IMR-90 (cell line): ENCODE data around the gene ZDHHC17. TPM values are rescaled to one million over a fixed set of nuclear protein-coding genes. Genes with fewer than 3 reads are reported as not detected.

Experiments
- ATAC-seq: fragments of 200-7000 bp; cut with Tn5 transposase; 2 replicates; pipeline ENCODE4 v1.9.1; 2020; ENCODE audit warnings: low read depth, mild to moderate bottlenecking, moderate library complexity
- BruUV-seq: library from RNA; stranded (reverse); fragments of 400-500 nt; replicated peaks from 2 replicates; lab custom pipeline; 2021; lab: Mats Ljungman, UMichigan
- CTCF ChIA-PET: fragments of 300-600 bp; formaldehyde crosslinking; extraction: SDS; loops from one replicate; lab custom pipeline; 2021; ENCODE audit warnings: antibody characterized with exemption; lab: Yijun Ruan, JAX
- POLR2A ChIA-PET: fragments of 300-600 bp; sonication (Branson Sonifier 250); formaldehyde crosslinking; loops from one replicate; lab custom pipeline; 2022; ENCODE audit warnings: antibody characterized with exemption; ENCODE audit not compliant: unreplicated experiment; lab: Charles Lee
- DNase-seq: peaks from one replicate; pipeline ENCODE4 v3.0.0; 2013
- H2AFZ ChIP-seq: replicated peaks from 2 replicates; pipeline ENCODE3; 2013; ENCODE audit warnings: low read length, mild to moderate bottlenecking; ENCODE audit not compliant: poor library complexity
- H2AK5ac ChIP-seq: 2 replicates; pipeline ENCODE4 v1.6.1; 2013; ENCODE audit warnings: low read depth, low read length, inconsistent platforms
- H2AK9ac ChIP-seq: replicated peaks from 2 replicates; pipeline ENCODE3; 2013; ENCODE audit warnings: mild to moderate bottlenecking, low read depth, low read length, moderate library complexity; ENCODE audit not compliant: poor library complexity
- H2BK120ac ChIP-seq: 2 replicates; pipeline ENCODE4 v1.6.1; 2013; ENCODE audit warnings: low read depth, low read length, inconsistent platforms
- H2BK15ac ChIP-seq: 3 replicates; pipeline ENCODE4 v1.6.1; 2013; ENCODE audit warnings: low read depth, low read length, inconsistent platforms
- H2BK20ac ChIP-seq: 2 replicates; pipeline ENCODE4 v1.6.1; 2013; ENCODE audit warnings: low read depth, mild to moderate bottlenecking, inconsistent platforms, low read length, moderate library complexity
- H2BK5ac ChIP-seq: 2 replicates; pipeline ENCODE4 v1.6.1; 2013; ENCODE audit warnings: mild to moderate bottlenecking, low read depth, low read length, inconsistent platforms; ENCODE audit not compliant: poor library complexity, severe bottlenecking
- H3K14ac ChIP-seq: replicated peaks from 2 replicates; pipeline ENCODE4 v1.6.1; 2013; ENCODE audit warnings: low read depth, low read length, inconsistent platforms
- H3K18ac ChIP-seq: 2 replicates; pipeline ENCODE4 v1.6.1; 2013; ENCODE audit warnings: low read depth, low read length, control low read depth
- H3K23ac ChIP-seq: 2 replicates; pipeline ENCODE4 v1.6.1; 2013; ENCODE audit warnings: low read depth, low read length, inconsistent platforms
- H3K27ac ChIP-seq: 2 replicates; pipeline ENCODE4 v1.5.1; 2013; ENCODE audit warnings: mild to moderate bottlenecking, control low read depth, low read length; ENCODE audit not compliant: insufficient read depth
- H3K27me3 ChIP-seq: 2 replicates; pipeline ENCODE4 v1.6.1; 2013; ENCODE audit warnings: low read length; ENCODE audit not compliant: control insufficient read depth, insufficient read depth
- H3K36me3 ChIP-seq: 2 replicates; pipeline ENCODE4 v1.6.1; 2013; ENCODE audit warnings: low read length, mixed read lengths; ENCODE audit not compliant: control insufficient read depth, insufficient read depth
- H3K4ac ChIP-seq: 2 replicates; pipeline ENCODE4 v1.6.1; 2013; ENCODE audit warnings: low read depth, low read length, inconsistent platforms
- H3K4me1 ChIP-seq: 2 replicates; pipeline ENCODE4 v1.6.1; 2013; ENCODE audit warnings: low read length, mixed read lengths; ENCODE audit not compliant: control insufficient read depth, insufficient read depth
- H3K4me2 ChIP-seq: 2 replicates; pipeline ENCODE4 v1.6.1; 2013; ENCODE audit warnings: low read depth, mild to moderate bottlenecking, control low read depth, low read length, moderate library complexity
- H3K4me3 ChIP-seq: 2 replicates; pipeline ENCODE4 v1.5.1; 2013; ENCODE audit warnings: low read depth, mild to moderate bottlenecking, control low read depth, low read length, moderate library complexity; ENCODE audit not compliant: insufficient read depth
- H3K56ac ChIP-seq: 2 replicates; pipeline ENCODE4 v1.6.1; 2013; ENCODE audit warnings: low read length, inconsistent platforms; ENCODE audit not compliant: insufficient read depth; ENCODE audit errors: extremely low read depth
- H3K79me1 ChIP-seq, 2 experiments: 2 replicates each; pipeline ENCODE4 v1.6.1; 2013; ENCODE audit warnings: low read length in 2 of 2, inconsistent platforms in 1 of 2, low read depth in 1 of 2
- H3K9ac ChIP-seq: 2 replicates; pipeline ENCODE4 v1.6.1; 2013; ENCODE audit warnings: low read depth, low read length, control low read depth
- H3K9me1 ChIP-seq: 2 replicates; pipeline ENCODE4 v1.6.1; 2013; ENCODE audit warnings: low read length, inconsistent platforms; ENCODE audit not compliant: insufficient read depth
- H3K9me3 ChIP-seq: 2 replicates; pipeline ENCODE4 v1.6.1; 2013; ENCODE audit warnings: low read length; ENCODE audit not compliant: control insufficient read depth, insufficient read depth
- H4K20me1 ChIP-seq: 2 replicates; pipeline ENCODE4 v1.6.1; 2013; ENCODE audit warnings: low read length, inconsistent platforms; ENCODE audit not compliant: insufficient read depth
- H4K5ac ChIP-seq: 2 replicates; pipeline ENCODE4 v1.6.1; 2013; ENCODE audit warnings: mild to moderate bottlenecking, low read depth, low read length, control low read depth
- H4K8ac ChIP-seq, 2 experiments: 2 replicates each; pipeline ENCODE4 v1.6.1; 2013; ENCODE audit warnings: low read depth in 2 of 2, low read length in 2 of 2, control low read depth in 1 of 2, inconsistent platforms in 1 of 2
- H4K91ac ChIP-seq: 2 replicates; pipeline ENCODE4 v1.6.1; 2013; ENCODE audit warnings: low read depth, low read length, inconsistent platforms; ENCODE audit not compliant: insufficient read depth
- BHLHE40 ChIP-seq: fragments of 150-350 bp; IDR thresholded peaks from 2 replicates; pipeline ENCODE4 v1.6.1; 2016; ENCODE audit warnings: mild to moderate bottlenecking, low read depth, low read length
- CEBPB ChIP-seq: IDR thresholded peaks from 2 replicates; pipeline ENCODE4 v1.6.1; 2012; ENCODE audit warnings: low read depth, low read length, improper control_type of control experiment
- CHD1 ChIP-seq: IDR thresholded peaks from 2 replicates; pipeline ENCODE4 v1.6.1; 2012; ENCODE audit warnings: low read depth, low read length, improper control_type of control experiment
- FOS ChIP-seq: fragments of 150-350 bp; IDR thresholded peaks from 2 replicates; pipeline ENCODE4 v1.6.1; 2016; ENCODE audit warnings: low read depth, low read length
- MAFK ChIP-seq: IDR thresholded peaks from 2 replicates; pipeline ENCODE4 v1.6.1; 2012; ENCODE audit warnings: low read depth, low read length, improper control_type of control experiment
- MAZ ChIP-seq: IDR thresholded peaks from 2 replicates; pipeline ENCODE4 v1.6.1; 2012; ENCODE audit warnings: low read depth, mild to moderate bottlenecking, low read length, improper control_type of control experiment, moderate library complexity, borderline replicate concordance
- MXI1 ChIP-seq: IDR thresholded peaks from 2 replicates; pipeline ENCODE4 v1.6.1; 2012; ENCODE audit warnings: low read depth, mild to moderate bottlenecking, low read length, moderate library complexity, borderline replicate concordance
- NFE2L2 ChIP-seq: fragments of 150-350 bp; IDR thresholded peaks from 2 replicates; pipeline ENCODE4 v1.6.1; 2016; ENCODE audit warnings: low read depth, mild to moderate bottlenecking, low read length
- POLR2A ChIP-seq: IDR thresholded peaks from 2 replicates; pipeline ENCODE4 v1.6.1; 2012; ENCODE audit warnings: mild to moderate bottlenecking, low read depth, low read length
- RAD21 ChIP-seq: IDR thresholded peaks from 2 replicates; pipeline ENCODE4 v1.6.1; 2012; ENCODE audit warnings: low read length, improper control_type of control experiment
- RCOR1 ChIP-seq: IDR thresholded peaks from 2 replicates; pipeline ENCODE4 v1.6.1; 2012; ENCODE audit warnings: mild to moderate bottlenecking, low read length, improper control_type of control experiment; ENCODE audit not compliant: insufficient replicate concordance
- RFX5 ChIP-seq: IDR thresholded peaks from 2 replicates; pipeline ENCODE4 v1.8.0; 2012; ENCODE audit warnings: low read depth, mild to moderate bottlenecking, low read length, moderate library complexity
- SMC3 ChIP-seq: fragments of 150-350 bp; IDR thresholded peaks from 2 replicates; pipeline ENCODE4 v1.6.1; 2016; ENCODE audit warnings: low read depth, mild to moderate bottlenecking, antibody characterized with exemption, low read length, moderate library complexity
- WGBS, 2 experiments: methylation state at CpG; one replicate each; pipeline versions ENCODE4 v1.1.5 to v1.1.7; 2013; ENCODE audit warnings: missing lambda C conversion rate in 2 of 2; ENCODE audit not compliant: insufficient read length in 1 of 2; ENCODE audit errors: extremely low coverage in 2 of 2; 5-methylcytosine and 5-hydroxymethylcytosine counted together
- dilution Hi-C: fragments of 300-500 bp; cut with HindIII; formaldehyde crosslinking; loops from one replicate; pipeline ENCODE4 v1.14.3; 2018; ENCODE audit warnings: low sequenced_read_pairs; ENCODE audit not compliant: unreplicated experiment
- in situ Hi-C: fragments of 300-500 bp; cut with MboI; formaldehyde crosslinking; loops from 3 replicates; pipeline ENCODE4 v1.14.3; 2019; ENCODE audit warnings: low sequenced_read_pairs, inconsistent platforms, mixed read lengths
- intact Hi-C: fragments of 100-400 bp; cut with micrococcal nuclease; formaldehyde crosslinking; loops from 2 replicates; pipeline ENCODE4 v1.10.0; 2022
- polyA plus RNA-seq, 3 experiments: library from polyadenylated mRNA; depleted of rRNA; stranded (reverse); fragments of >200 nt; gene quantifications; 2 replicates each; pipeline ENCODE4 v1.2.3, GENCODE V29; 2012; ENCODE audit warnings: low replicate concordance in 1 of 3
- total RNA-seq: library from RNA; depleted of rRNA; stranded (reverse); fragments of >200 nt; gene quantifications from 2 replicates; pipeline ENCODE4 v1.2.3, GENCODE V29; 2012
- TF ChIP-seq, protein P1 (sequence below): fragments of 150-350 bp; IDR thresholded peaks from 2 replicates; pipeline ENCODE4 v1.6.1; 2016; ENCODE audit warnings: low read depth, mild to moderate bottlenecking, low read length, moderate library complexity, borderline replicate concordance
- TF ChIP-seq, protein P2 (sequence below): fragments of 150-350 bp; IDR thresholded peaks from 2 replicates; pipeline ENCODE4 v1.6.1; 2017; ENCODE audit warnings: mild to moderate bottlenecking, antibody characterized with exemption, low read length, low read depth
- TF ChIP-seq, protein P3 (sequence below): conservative IDR thresholded peaks from 2 replicates; pipeline ENCODE4 v1.5.1; 2012; ENCODE audit warnings: mild to moderate bottlenecking, low read depth, low read length, improper control_type of control experiment

ZDHHC17 gene
- total and polyA plus RNA-seq, 2 of the 4 experiments (the other 2 are of a cell fraction): 23.3 to 125 TPM

DNA sequence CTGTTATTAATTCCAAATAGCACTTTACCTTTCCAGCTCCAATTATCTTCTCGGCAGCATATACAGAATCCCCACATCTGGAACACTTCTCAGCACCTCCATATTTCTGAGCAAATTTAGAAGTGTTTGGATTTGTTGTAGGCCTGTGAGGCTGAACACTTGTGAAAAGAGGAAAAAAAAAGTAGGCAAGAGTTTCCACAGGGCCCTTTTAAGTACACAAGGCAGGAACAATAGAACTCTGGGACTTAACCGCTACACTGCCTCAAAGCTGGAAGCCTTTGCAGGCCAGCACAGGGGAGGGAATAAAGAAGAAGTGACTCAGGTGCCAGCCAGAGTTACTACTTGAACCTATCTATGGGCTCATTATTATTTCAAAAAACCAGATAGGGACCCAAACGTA lies 96.3 kb downstream of the ZDHHC17 start:
- no peak overlapping the region for H4K91ac ChIP-seq
- no peak for ATAC-seq
- H3K4ac ChIP-seq: no peak overlapping the region

More for the DNA sequence above, 96.3 kb downstream of the ZDHHC17 start:
- BruUV-seq: no TSS peak
- Histone ChIP-seq H3K18ac (no peak overlapping the region), H2BK15ac (no peak overlapping the region), H3K4me1 (peaks cover 3% of the 10 kb centered on the region), H4K8ac (no peak overlapping the region), H3K27ac (no peak overlapping the region), H2AK5ac (no peak overlapping the region), H2BK5ac (no peak overlapping the region), H3K23ac (no peak overlapping the region), H3K27me3 (no peaks in the 10 kb centered on the region), H3K9me3 (peaks cover 5% of the 10 kb centered on the region), H3K79me1 (peaks cover 8 to 24% of the 10 kb centered on the region in 2 experiments; a peak in 3 of 4 replicates), H3K56ac (no peak overlapping the region), H3K9ac (no peak overlapping the region), H2BK20ac (no peak overlapping the region), H3K9me1 (peaks cover 10% of the 10 kb centered on the region; the same call in 1 of the 2 replicates), H2BK120ac (no peak overlapping the region), H2AFZ (no peak overlapping the region), H2AK9ac (no peak overlapping the region), H3K14ac (no peak overlapping the region), H4K20me1 (peaks cover 7% of the 10 kb centered on the region), H4K5ac (no peak overlapping the region), H3K4me3 (no peak overlapping the region), H3K36me3 (peaks cover 20% of the 10 kb centered on the region), H3K4me2 (no peak overlapping the region)
- TF ChIP-seq RFX5: no peak
- no peak for TF ChIP-seq MXI1
- TF ChIP-seq, protein P1, sequence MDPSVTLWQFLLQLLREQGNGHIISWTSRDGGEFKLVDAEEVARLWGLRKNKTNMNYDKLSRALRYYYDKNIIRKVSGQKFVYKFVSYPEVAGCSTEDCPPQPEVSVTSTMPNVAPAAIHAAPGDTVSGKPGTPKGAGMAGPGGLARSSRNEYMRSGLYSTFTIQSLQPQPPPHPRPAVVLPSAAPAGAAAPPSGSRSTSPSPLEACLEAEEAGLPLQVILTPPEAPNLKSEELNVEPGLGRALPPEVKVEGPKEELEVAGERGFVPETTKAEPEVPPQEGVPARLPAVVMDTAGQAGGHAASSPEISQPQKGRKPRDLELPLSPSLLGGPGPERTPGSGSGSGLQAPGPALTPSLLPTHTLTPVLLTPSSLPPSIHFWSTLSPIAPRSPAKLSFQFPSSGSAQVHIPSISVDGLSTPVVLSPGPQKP: no peak
- TF ChIP-seq CEBPB: no peak
- TF ChIP-seq, protein P2, sequence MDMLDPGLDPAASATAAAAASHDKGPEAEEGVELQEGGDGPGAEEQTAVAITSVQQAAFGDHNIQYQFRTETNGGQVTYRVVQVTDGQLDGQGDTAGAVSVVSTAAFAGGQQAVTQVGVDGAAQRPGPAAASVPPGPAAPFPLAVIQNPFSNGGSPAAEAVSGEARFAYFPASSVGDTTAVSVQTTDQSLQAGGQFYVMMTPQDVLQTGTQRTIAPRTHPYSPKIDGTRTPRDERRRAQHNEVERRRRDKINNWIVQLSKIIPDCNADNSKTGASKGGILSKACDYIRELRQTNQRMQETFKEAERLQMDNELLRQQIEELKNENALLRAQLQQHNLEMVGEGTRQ: no peak
- no peak for TF ChIP-seq SMC3
- no peak for TF ChIP-seq BHLHE40
- no peak for TF ChIP-seq POLR2A
- TF ChIP-seq MAZ: no peak
- TF ChIP-seq, protein P3, sequence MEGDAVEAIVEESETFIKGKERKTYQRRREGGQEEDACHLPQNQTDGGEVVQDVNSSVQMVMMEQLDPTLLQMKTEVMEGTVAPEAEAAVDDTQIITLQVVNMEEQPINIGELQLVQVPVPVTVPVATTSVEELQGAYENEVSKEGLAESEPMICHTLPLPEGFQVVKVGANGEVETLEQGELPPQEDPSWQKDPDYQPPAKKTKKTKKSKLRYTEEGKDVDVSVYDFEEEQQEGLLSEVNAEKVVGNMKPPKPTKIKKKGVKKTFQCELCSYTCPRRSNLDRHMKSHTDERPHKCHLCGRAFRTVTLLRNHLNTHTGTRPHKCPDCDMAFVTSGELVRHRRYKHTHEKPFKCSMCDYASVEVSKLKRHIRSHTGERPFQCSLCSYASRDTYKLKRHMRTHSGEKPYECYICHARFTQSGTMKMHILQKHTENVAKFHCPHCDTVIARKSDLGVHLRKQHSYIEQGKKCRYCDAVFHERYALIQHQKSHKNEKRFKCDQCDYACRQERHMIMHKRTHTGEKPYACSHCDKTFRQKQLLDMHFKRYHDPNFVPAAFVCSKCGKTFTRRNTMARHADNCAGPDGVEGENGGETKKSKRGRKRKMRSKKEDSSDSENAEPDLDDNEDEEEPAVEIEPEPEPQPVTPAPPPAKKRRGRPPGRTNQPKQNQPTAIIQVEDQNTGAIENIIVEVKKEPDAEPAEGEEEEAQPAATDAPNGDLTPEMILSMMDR: no peak
- no peak for TF ChIP-seq RCOR1
- no peak for TF ChIP-seq NFE2L2
- TF ChIP-seq FOS: no peak
- TF ChIP-seq MAFK: no peak
- no peak for TF ChIP-seq RAD21
- TF ChIP-seq CHD1: no peak
- ChIA-PET CTCF (no interaction called here), POLR2A (no interaction called here)
- no peak for DNase-seq
- intact Hi-C loops (loop anchor here (5.0 kb wide), 1 partner anchor 152 kb away; no protein-coding TSS in a partner anchor), dilution Hi-C loops (no loop called here), in situ Hi-C loops (no loop called here)
- WGBS, 2 experiments: no CpG with 5 or more reads among the region's 3 CpGs
